SHP77 treated with DMSO at 0.1 percent for 48 hours (cell line): ENCODE measurements around the gene ATRNL1.
"Not testable (repeated sequence)": the region's sequence is repeated elsewhere in the genome, so short reads cannot be mapped to it uniquely, and the experiment has no call there.

Experiments used
- DNase-seq: peaks from one replicate; lab custom pipeline; 2025; lab: John Stamatoyannopoulos, UW

Gene ATRNL1

GRCh38 chr10:115091161-115091560 lies 2.0 kb upstream of the ATRNL1 start:
- no peak for DNase-seq

DNA sequence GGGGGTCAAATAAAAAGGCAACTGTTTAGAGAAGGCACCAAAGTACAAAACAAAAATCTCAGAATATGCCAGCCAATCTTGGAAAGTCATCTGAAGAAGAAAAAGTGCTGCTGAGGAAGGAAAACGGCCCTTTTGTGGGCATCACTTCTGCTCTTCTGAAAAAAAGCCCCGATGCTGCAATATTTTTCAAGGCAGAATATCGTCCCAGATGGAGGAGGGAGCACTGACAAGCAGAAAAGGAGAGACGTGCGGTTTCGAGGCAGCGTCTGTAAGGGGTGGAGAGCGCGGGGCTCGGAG lies 959 bp upstream of the ATRNL1 start:
- DNase-seq = no peak

GRCh38 chr10:115092555-115093285 lies 445 bp upstream of the ATRNL1 start:
- no peak for DNase-seq

- no peak for DNase-seq
Measured at GRCh38 chr10:115093776-115094408, 727 bp downstream of the ATRNL1 start.

DNA sequence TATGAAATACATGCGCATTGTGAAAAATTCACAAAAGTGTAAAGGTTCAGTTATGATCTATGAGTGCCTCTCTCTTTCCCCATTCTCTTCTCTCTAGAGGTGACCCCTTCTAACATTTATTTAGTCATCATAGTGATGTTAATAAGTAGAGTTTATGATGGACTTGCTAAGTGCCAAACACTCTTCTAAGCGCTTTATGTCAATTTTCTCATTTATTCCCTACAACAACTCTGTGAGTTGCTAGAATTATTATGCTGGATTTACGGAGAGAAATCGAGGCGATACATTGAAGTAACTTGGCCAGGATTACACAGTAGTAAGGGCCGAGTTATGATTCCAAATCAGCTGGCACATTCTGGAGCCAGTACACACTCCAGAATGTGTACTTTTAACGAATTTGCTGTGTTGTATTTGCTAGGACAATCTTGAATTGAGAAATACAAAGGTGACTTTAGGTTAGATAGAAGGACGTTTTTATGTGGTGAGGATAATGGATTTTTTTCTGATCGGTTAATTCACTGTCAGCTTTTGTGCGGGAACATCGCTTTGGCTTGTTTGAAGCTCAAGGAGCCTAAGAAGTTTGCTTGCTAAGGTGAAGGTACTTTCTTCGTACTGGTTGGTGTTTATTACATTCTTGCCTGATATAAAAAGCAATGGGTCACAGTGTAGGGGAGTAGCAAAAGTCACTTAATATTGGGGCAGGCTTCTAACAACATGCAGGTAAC lies 1.4 kb downstream of the ATRNL1 start:
- no peak for DNase-seq

GRCh38 chr10:115095758-115096157 lies 2.6 kb downstream of the ATRNL1 start:
- no peak for DNase-seq

- no peak for DNase-seq
Measured at GRCh38 chr10:115103700-115104099, 10.5 kb downstream of the ATRNL1 start.

DNA sequence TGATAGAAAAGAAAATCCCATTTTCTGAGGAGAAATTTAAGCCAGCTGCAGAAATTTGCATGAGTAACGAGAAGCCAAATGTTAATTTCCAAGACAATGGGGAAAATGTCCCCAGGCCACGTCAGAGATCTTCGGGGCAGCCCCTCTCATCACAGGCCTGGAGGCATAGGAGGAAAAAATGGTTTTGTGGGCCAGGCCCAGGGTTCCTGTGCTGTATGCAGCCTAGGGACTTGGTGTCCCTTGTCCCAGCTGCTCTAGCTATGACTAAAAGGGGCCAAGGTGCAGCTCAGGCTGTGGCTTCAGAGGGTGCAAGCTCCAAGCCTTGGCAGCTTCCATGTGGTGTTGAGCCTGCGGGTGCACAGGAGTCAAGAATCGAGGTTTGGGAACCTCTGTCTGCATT lies 12.2 kb downstream of the ATRNL1 start:
- not testable (repeated sequence) for DNase-seq

GRCh38 chr10:115107830-115108229 lies 14.7 kb downstream of the ATRNL1 start:
- no peak for DNase-seq

- no peak for DNase-seq
Measured at GRCh38 chr10:115117301-115117700, 24.1 kb downstream of the ATRNL1 start.

DNA sequence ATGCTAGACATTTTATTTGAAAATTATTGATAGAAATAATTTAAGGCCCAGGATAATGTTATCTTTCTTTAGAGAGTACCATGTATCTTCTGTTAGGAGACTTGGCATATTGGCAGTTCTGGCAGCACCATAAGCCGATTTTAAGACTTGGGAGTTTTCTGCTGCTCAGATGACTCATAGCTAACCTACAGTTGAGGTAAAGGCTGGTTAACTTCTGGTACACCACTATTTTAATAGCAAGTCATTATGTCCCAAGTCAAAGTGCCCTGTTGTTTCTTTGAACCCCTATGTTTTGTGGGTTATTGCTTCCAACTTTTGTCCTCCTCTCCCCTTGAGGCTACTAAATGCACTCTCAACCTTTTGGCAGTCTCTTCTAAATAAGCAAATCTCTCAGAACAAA lies 25.2 kb downstream of the ATRNL1 start:
- DNase-seq = no peak

DNA sequence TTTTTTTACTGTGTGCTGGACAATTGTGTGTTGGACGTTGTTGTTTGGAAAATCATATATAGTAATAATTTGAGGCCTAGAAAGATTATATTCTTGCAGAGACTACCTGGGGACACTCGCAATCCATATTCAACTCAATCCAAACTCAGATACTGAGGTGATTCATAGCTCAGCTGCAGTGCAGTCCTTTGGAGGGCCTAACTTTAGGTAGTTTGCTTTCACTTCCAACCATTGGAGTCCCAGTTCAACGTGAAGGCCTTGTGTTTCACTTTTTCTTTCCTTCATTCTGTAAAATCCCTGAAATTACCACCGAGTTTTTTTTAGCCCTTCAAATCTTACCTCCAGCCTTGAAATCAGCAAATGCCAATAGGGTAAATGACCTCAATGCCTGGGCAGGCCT lies 32.3 kb downstream of the ATRNL1 start:
- no peak for DNase-seq

DNA sequence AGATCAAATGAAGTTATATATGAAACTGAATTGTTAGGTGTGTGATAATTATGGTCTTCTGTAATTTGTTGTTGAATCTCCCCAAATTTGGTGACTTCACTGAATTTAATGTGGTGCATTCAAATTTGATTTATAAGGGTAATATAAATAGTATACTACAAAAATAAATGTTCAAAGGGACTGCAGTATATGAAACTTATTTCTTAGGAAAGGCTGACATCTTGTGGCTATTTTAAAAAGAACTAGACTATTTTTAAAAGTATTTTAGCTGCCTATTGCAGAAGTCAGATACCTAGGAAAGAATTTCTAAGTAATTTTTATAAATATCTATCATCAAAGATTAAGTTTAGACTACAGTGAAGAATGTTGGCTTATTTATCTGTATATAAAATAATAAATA lies 36.6 kb downstream of the ATRNL1 start:
- DNase-seq = no peak

- DNase-seq = no peak
Measured at GRCh38 chr10:115136616-115137015, 43.5 kb downstream of the ATRNL1 start.

DNA sequence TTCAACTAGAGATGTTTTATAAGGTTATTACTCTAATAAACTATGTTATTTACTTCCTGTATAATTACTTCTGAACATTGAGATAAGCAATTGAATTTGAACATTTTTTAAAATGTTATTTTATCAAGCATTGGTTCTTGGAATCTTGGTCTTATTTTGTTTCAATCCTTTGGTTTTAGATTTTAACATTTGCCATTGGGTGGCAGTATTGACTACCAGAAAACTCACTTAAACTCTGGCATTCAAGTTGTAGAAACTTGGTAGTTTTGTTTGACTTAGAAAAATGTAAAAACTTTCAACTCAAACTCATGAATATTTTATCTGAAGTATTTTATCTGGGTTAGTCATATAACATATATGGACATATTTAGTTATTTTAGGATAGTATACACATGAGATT lies 48.1 kb downstream of the ATRNL1 start:
- no peak for DNase-seq

GRCh38 chr10:115157357-115157756 lies 64.2 kb downstream of the ATRNL1 start:
- no peak for DNase-seq

DNA sequence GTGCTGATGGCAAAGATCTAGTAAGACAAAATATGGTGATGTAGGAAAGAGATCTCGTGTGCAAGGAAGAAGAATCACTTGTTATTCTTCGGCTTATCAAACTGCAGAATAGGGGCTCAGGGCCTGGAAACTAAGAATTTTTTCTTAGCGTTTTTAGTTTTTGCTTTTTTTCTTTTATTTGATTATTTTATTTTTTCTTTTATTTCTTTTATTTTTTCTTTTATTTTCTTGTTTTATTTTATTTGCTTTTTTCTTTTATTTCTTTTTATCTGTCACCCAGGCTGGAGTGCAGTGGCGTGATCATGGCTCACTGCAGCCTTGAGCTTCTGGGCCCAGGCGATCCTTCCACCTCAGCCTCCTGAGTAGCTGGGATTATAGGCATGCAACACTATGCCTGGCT lies 70.0 kb downstream of the ATRNL1 start:
- DNase-seq = no peak

DNA sequence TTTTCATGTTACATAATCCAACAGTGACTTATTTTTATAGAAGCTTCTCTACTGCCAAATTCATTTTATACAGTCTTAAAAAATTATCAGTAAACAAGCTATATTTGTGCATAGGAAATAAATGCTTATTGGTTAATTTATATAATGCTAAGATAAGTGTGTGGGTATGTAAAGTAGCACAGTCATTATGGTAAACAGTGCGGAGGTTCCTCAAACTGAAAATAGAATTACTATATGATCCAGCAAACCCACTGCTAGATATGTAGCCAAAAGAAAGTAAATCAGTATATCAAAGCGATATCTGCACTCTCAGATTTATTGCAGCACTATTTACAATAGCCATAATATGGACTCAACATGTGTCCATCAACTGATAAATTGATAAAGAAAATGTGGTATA lies 71.1 kb downstream of the ATRNL1 start:
- DNase-seq = no peak

DNA sequence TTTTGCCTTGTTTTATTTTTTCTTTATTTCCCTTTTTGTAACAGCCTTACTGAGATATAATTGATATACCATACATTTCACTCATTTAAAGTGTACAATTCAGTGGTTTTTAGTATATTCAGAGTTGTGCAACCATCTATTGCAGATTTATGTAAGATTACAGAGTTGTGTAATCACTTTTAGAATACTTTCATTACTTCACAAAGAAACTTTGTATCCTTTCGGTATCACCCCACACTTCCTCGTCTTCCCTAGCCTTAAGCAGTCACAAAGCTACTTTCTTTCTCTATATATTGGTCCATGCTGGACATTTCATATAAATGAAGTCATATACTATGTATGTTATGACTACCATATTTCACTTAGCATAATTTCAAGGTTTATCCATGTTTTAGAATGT lies 74.6 kb downstream of the ATRNL1 start:
- DNase-seq = no peak

DNA sequence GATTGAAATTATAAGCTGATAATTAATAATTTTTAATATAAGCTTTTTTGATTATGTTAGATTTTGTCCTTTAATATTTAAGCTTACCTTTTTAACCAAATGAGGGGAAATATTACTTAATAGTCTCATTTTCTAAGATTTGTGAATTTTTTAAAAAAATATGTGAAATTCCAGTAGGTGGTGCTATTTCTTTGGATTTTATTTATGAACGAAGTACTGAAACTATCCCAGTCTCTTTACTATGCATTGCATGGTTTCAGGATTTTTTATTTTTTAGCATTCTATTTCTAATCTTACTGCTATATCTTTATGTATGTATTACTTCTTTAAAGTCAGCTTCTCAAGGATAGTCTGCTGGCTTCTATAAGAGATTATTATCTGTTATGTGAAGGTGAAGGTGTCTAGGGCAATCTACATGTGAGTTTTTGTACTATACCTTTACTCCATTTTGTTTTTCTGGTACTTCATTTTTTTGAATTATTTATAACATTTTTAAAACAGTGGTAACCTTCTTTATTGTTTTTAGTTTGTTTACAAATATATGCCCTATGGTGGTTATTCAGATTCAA lies 78.3 kb downstream of the ATRNL1 start:
- no peak for DNase-seq

GRCh38 chr10:115173915-115174443 lies 80.8 kb downstream of the ATRNL1 start:
- no peak for DNase-seq

DNA sequence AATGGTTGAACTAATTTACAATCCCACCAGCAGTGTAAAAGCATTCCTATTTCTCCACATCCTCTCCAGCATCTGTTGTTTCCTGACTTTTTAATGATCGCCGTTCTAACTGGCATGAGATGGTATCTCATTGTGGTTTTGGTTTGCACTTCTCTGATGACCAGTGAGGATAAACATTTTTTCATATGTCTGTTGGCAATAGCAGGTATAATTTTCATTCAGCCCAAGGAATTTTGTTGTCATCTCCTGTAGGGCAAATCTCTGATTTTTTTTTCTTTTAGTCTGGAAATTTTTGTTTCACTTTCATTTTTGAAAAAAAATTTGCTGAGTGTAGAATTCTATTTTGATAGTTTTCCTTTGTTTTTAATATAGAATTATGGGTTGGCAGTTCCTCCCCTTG lies 114.1 kb downstream of the ATRNL1 start:
- not testable (repeated sequence) for DNase-seq

DNA sequence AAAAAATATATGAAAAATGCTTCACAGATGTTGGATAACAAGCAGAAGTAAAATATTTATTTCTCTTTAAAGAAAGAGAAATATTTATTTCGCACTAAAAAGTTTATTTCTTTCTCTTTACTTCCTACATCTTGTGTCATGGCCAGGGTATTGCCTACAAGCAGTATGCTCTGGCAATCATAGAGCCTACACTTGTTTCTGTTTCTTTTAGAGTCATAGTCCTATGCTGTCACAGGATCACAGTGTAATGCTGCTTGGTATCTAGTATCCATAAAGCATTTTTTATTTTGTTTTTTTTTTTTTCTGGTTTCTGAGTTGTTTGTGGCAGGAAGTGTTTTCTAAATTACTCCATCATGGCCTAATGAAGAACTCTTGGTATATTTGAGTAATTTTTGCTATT lies 116.0 kb downstream of the ATRNL1 start:
- no peak for DNase-seq
